Measurements from ENCODE around the gene NGF.
A peak's percentile ranks its signal among the peaks of the same experiment; 100 is the strongest.

NGF gene

DNA sequence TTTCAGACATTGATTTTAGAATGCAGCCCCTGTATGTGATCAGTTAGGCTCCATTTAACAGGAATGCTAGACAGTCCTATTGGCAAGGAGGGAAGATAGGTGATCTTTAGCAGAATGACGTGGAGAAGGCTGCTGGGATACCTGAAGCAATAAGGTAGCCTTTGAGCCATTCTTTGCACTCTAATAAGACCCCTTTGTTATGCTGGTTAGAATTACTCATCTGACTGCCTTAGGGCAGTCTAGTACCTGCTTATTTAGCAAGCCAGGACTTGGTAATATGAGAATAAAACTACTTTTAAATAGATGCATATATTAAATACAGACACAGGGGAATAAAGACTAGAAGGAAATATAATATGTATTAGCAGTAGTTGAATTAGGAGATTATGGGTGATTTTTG lies 29.1 kb downstream of the NGF start:
- no peak for DNase-seq

- no peak for DNase-seq
These were observed 30.4 kb downstream of the NGF start for GRCh38 chr1:115307661-115308060.

GRCh38 chr1:115306146-115306545 lies 31.9 kb downstream of the NGF start:
- no peak for DNase-seq

DNA sequence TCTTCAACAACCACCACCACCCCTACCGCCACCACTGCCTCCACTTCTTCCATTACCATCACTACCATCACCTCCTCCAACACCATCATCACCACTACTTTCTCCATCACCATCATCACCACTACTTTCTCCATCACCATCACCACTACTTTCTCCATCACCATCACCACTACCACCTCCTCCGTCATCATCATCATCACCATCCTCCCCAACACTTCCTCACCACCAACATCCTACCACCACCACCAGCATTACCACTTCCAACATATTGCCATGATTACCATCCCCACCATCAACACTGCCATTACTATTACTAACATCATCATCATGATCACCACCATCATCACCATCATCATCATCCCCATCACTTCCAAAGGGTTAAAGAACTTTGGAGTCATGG lies 34.7 kb downstream of the NGF start:
- no peak for DNase-seq

- DNase-seq, result peak; percentile 77
These were observed 35.6 kb downstream of the NGF start for GRCh38 chr1:115302390-115302961.

DNA sequence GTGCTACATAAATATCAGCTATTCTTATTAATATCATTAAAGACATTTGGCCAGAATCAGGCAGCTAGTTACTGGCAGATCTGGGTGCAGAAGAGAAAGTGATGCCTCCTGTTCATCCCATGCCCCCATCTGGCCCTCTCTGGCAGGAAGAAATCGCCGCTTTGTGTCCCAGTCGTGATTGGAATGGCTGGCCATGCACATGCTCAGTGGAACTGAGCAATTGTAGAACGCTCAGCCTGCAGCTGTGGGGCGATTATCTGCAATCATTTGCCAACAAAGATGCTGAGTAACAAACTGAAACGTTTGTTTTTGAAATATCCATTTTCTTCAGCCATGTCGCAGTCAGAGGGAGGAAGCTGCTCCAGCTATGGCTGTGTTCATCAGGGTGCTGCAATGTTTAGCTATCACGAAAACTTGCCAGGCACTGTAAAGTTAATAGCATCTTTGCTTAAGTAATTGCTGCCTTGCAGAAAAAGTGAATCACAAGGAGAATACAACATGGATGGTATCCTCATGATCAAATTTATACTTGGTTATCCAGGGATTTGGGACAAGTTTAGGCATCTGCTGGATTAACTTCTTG lies 36.5 kb downstream of the NGF start:
- no peak for DNase-seq

GRCh38 chr1:115300087-115300876 lies 37.8 kb downstream of the NGF start:
- peak; percentile 44 for DNase-seq

DNA sequence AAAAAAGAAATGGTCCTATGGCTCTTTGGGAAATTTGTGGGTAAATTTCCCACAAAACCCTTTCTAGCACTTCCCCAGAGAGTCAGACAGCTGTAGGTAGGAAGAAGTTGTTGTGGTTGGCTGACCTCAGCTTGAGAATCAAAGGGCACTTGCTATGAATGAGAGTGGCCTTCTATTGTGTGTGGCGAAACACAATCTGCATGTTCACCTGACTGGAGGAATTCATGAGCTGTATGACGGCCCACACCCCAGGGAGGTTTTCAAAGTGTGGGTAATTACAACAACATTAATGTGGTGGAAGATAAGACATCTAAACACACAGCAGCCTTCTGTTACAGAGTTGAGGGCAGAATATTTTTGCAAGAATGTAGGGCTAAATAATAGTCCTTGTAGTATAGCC lies 38.8 kb downstream of the NGF start:
- no peak for DNase-seq

DNA sequence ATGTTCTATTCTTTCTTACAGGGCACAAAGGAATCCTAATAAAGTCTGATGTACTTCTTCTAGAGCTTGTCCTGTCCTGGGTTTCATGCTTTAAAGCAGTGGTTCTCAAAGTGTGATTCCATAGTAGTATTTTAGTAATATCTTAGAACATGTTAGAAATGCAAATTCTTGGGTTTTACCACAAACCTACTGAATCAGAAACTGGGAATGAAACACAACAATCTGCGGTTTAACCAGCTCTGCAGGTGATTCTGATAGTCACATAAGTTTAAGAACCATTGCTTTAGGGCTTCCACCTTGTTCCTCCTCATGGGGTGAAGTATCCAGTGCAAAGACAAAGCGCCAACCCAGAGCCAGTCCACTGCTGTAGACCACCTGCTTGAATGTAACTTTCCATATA lies 41.1 kb downstream of the NGF start:
- DNase-seq, result no peak

GRCh38 chr1:115295904-115296696 lies 41.9 kb downstream of the NGF start:
- DNase-seq, result no peak

DNA sequence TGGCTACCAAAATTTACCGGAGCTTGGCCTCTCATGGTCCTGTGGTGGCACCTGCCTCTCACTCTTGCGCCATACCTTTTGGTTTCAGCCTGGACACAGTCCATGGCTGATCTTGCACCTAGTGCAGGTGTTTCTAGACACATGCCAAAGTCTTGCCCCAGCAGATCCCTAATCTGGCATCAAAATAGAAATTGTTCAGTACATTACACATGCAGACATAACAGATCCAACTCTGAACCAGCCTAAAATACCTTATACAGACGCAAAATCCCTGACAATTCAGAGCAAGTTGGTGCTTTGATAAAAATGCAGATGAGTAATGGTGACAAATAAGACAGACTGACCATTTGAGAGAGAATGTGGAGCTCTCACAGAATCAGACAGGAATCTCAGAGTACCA lies 44.1 kb downstream of the NGF start:
- DNase-seq, result no peak

- DNase-seq, result no peak
These were observed 45.0 kb downstream of the NGF start for GRCh38 chr1:115293006-115293405.

DNA sequence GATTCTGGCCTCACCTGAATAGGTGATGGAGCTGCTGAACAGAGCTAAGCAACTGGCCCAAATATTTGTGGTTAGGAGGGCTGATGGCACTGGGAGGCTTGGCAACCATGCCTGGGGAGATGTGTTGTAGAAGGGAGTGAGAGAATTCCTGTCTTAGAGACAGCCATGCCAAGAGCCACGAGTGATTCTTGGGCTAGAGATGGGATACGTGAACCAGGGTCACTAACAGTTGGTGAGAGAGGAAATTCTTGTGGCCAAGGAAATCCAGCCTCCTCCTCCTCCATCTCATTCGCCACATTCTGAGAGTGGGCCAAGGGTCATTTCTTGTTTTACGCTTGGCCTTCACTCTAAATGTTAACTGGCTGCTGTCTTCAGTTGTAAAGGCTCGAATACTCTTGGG lies 46.3 kb downstream of the NGF start:
- no peak for DNase-seq

GRCh38 chr1:115289940-115290339 lies 48.1 kb downstream of the NGF start:
- no peak for DNase-seq

GRCh38 chr1:115288591-115289198 lies 49.4 kb downstream of the NGF start:
- DNase-seq, result no peak

- DNase-seq, result no peak
These were observed 51.4 kb downstream of the NGF start for GRCh38 chr1:115286431-115287205.

DNA sequence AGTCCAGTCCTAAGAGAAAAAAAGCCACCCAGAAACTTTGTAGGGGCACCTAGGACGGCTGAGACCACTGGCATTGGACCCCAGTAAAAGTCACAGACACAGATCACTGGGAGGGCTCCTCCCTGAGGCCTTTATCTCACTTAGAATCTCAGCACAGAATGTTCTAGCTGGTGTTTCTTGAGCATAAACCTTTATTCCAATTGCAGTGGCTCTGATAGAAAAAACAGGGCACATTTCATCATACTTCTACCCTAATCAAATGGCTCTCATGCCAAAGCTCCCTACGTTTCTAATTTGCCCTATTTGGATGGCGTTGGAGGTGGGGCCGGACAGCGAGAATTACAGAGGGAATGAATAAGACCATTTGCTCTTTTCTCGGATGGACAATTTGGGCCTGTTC lies 53.8 kb downstream of the NGF start:
- no peak for DNase-seq

GRCh38 chr1:115283681-115284146 lies 54.3 kb downstream of the NGF start:
- DNase-seq, result no peak

DNA sequence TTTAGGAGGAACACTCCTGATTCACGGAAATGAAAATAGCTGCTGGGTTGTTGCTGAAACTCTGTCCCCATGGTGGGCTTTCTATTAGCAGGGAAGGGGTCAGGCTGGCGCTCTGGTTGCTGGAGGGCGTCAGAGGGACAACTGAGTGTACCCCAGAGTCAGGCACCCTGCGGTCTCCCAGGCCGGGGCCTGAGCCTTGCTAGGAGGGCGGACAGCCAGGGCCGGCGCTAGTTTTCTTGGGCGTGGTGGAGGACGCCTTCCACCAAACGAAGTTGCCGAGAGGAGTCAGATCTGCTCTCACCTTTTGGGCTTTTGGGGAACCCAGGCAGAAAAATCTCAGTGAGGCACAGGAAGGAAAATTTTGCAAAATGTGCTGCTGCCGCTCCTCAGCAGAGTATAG lies 54.8 kb downstream of the NGF start:
- DNase-seq, result no peak

- DNase-seq, result no peak
These were observed 55.2 kb downstream of the NGF start for GRCh38 chr1:115282807-115283208.

DNA sequence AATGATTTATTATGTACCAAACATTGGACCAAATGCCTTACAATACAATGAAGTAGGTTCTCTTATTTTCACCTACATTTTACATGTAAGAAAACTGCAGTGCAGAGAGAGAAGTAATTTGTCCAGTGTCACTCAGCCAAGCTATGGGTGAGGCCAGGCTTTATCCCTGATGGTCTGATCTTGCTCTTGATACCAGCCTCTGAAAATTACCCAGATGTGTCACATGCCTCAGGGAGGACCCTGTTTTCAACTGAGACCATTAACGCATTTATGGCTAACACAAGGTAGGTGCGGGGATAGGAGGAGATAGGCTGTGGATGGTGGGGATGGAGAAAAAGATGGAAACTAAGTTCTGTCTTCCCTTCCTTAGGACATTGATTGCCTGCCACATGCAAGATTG lies 56.9 kb downstream of the NGF start:
- DNase-seq, result no peak

DNA sequence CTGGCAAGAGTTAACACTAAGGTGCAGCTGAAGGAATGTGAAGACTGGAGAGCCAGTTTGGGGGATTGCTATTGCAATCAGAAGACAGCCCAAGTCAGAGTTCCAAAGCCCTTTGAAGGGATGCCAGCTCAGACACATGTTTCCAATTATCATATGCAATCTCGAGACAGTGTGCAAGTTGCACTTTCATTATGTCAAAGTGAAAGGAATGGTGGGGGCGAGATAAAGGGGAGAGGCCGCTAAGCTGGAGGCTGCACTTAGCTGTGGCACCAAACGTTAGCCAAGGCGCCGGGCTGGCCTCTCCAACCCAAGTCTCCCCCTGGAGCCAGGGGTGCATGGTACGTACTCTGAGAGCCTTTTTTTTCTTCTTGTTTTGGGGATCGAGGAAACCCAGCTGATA lies 58.0 kb downstream of the NGF start:
- DNase-seq, result peak; percentile 79

All from HCEC 1CT (cell line).